ENCODE data around the gene EXOC6B. TPM values are rescaled to one million over a fixed set of nuclear protein-coding genes. Genes with fewer than 3 reads are reported as not detected.

The EXOC6B gene
- total RNA-seq, 2 experiments from 2014 or later = 16.9 to 17.5 TPM

- H3K4me3 ChIP-seq (ENCODE audit: low read length) = no peak overlapping the region
- peaks cover 9% of the 10 kb centered on the region for H3K36me3 ChIP-seq (ENCODE audit: insufficient read depth, low read length)
- CTCF ChIA-PET = no interaction called here
- H3K4me1 ChIP-seq (ENCODE audit: insufficient read depth, low read length) = no peaks in the 10 kb centered on the region
- no peaks in the 10 kb centered on the region for H3K27me3 ChIP-seq (ENCODE audit: control insufficient read depth in 1 of 2, insufficient read depth in 2 of 2, low read length in 2 of 2)
- TF ChIP-seq CTCF (IDR thresholded peaks at IDR 0.05) = no peak
- Mint-ChIP-seq H3K4me1 (ENCODE audit: low read depth) (no peaks in the 10 kb centered on the region), H3K27ac (no peak overlapping the region), H3K27me3 (no peaks in the 10 kb centered on the region), H3K36me3 (ENCODE audit: low read depth) (peaks cover 47% of the 10 kb centered on the region), H3K9me3 (no peaks in the 10 kb centered on the region), H3K4me3 (no peak overlapping the region)
- no peak for ATAC-seq (ENCODE audit: poor library complexity)
- POLR2A ChIA-PET = no interaction called here
- no peak overlapping the region for H3K27ac ChIP-seq (ENCODE audit: low read depth in 1 of 2, low read length in 2 of 2)
- no peak for DNase-seq
- intact Hi-C loops (cut with DNase I, micrococcal nuclease) = no loop called here
- no peaks in the 10 kb centered on the region for H3K9me3 ChIP-seq (ENCODE audit: control insufficient read depth in 1 of 2, insufficient read depth in 1 of 2, low read length in 2 of 2)
Observed at GRCh38 chr2:72718876-72719275, 107.0 kb downstream of the EXOC6B start.

- peaks cover 9% of the 10 kb centered on the region for H3K36me3 ChIP-seq (ENCODE audit: insufficient read depth, low read length)
- H3K4me3 ChIP-seq (ENCODE audit: low read length) = no peak overlapping the region
- no peaks in the 10 kb centered on the region for H3K27me3 ChIP-seq (ENCODE audit: control insufficient read depth in 1 of 2, insufficient read depth in 2 of 2, low read length in 2 of 2)
- H3K9me3 ChIP-seq (ENCODE audit: control insufficient read depth in 1 of 2, insufficient read depth in 1 of 2, low read length in 2 of 2) = no peaks in the 10 kb centered on the region
- POLR2A ChIA-PET = no interaction called here
- no peak for TF ChIP-seq CTCF (IDR thresholded peaks at IDR 0.05)
- H3K27ac ChIP-seq (ENCODE audit: low read depth in 1 of 2, low read length in 2 of 2) = no peak overlapping the region
- intact Hi-C loops (cut with DNase I, micrococcal nuclease) = no loop called here
- Mint-ChIP-seq H3K9me3 (no peaks in the 10 kb centered on the region), H3K27ac (no peak overlapping the region), H3K27me3 (no peaks in the 10 kb centered on the region), H3K36me3 (ENCODE audit: low read depth) (peaks cover 68% of the 10 kb centered on the region), H3K4me3 (no peak overlapping the region), H3K4me1 (ENCODE audit: low read depth) (no peaks in the 10 kb centered on the region)
- ATAC-seq (ENCODE audit: poor library complexity) (no peak), DNase-seq (no peak)
- H3K4me1 ChIP-seq (ENCODE audit: insufficient read depth, low read length) = no peaks in the 10 kb centered on the region
- CTCF ChIA-PET = no interaction called here
Observed at GRCh38 chr2:72716601-72717000, 109.2 kb downstream of the EXOC6B start.

GRCh38 chr2:72713857-72714256 lies 112.0 kb downstream of the EXOC6B start:
- Mint-ChIP-seq H3K4me3 (no peak overlapping the region), H3K4me1 (ENCODE audit: low read depth) (no peaks in the 10 kb centered on the region), H3K27me3 (no peaks in the 10 kb centered on the region), H3K36me3 (ENCODE audit: low read depth) (peaks cover 85% of the 10 kb centered on the region), H3K27ac (no peak overlapping the region), H3K9me3 (no peaks in the 10 kb centered on the region)
- Histone ChIP-seq H3K9me3 (ENCODE audit: control insufficient read depth in 1 of 2, insufficient read depth in 1 of 2, low read length in 2 of 2) (no peaks in the 10 kb centered on the region), H3K36me3 (ENCODE audit: insufficient read depth, low read length) (peaks cover 9% of the 10 kb centered on the region), H3K4me3 (ENCODE audit: low read length) (no peak overlapping the region), H3K4me1 (ENCODE audit: insufficient read depth, low read length) (no peaks in the 10 kb centered on the region), H3K27me3 (ENCODE audit: control insufficient read depth in 1 of 2, insufficient read depth in 2 of 2, low read length in 2 of 2) (no peaks in the 10 kb centered on the region), H3K27ac (ENCODE audit: low read depth in 1 of 2, low read length in 2 of 2) (no peak overlapping the region)
- intact Hi-C loops (cut with DNase I, micrococcal nuclease) = no loop called here
- no peak for DNase-seq
- POLR2A ChIA-PET = no interaction called here
- TF ChIP-seq CTCF (IDR thresholded peaks at IDR 0.05) = no peak
- CTCF ChIA-PET = no interaction called here
- ATAC-seq (ENCODE audit: poor library complexity) = no peak
